ENCODE data around the gene ENTPD8. TPM values are rescaled to one million over a fixed set of nuclear protein-coding genes. Genes with fewer than 3 reads are reported as not detected.
"Not testable (repeated sequence)": the region's sequence is repeated elsewhere in the genome, so short reads cannot be mapped to it uniquely, and the experiment has no call there.

The ENTPD8 gene
- polyA plus RNA-seq, 1 donor = 0.46 TPM

DNA sequence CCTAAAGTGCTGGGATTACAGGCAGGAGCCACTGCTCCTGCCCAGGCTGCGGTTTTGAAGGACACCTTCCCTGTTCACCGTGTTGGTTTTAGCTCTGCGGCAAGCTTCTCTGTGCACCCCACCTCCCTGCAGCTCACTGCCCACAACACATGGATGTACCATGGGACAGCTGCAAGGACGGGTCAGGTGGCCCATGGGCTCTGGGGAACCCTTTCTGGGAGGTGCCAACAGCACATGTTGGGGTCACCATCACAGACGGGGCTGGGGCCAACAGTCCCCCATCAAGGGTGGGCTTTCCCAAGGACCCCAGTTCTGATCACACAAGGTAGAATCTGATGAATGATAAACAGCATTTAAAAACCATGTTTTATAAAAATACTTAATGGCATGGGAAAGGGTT, 25.7 kb downstream of the ENTPD8 start:
- no peak for DNase-seq (ENCODE audit: low read depth)

DNA sequence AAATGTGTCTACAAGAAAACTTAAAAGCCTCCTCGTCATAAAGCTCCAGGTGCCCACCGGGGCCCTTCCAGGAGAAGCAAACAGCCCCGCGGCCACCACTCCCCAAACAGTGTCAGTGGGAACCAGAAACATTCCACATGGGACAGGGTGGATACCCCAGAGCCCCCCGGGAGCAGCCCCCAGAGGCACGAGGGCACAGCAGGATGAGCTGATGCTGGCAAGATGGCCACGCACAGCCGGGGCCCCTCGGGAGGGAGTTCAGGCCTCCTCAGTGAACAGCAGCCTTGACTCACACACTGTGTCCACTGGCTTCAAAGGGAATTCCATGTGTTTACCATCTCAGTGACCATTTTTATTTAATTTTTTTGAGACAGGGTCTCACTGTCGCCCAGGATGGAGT, 28.7 kb downstream of the ENTPD8 start:
- no peak for DNase-seq (ENCODE audit: low read depth)

DNA sequence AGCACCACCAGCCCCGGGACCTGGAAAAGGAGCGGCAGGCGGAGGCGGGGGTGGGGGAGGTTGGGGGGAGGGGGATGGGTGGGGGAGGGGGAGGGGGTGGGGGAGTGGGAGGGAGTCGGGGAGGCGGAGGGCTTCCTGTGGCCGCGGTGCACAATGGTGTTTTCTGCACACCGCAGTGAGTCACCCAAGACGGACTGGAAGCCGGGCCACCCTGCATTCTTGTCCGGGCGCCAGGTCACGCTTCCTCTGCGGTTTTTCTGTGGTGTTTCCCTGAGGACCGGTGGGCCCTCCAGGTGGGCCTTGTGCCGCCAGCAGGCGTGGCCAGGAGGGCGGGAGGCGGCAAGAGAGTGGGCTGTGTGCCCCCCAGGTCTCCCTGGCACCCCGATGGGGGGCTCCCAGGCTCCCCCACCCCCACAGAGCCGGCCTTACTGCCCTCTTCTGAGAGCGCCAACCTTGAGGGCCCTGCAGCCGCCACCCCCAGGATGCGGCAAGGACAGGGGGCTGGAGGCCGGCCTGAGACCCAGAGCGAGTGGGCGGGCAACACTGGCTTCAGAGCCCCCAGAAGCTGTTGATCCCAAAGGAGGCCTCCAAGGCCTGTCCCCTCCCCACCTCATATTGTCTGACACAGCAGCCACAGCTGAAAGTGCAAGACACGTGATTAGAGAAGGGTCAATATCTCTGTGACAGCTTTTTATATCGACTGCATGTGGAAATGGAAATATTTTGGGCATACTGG, 29.3 kb downstream of the ENTPD8 start:
- no peak for DNase-seq (ENCODE audit: low read depth)

DNA sequence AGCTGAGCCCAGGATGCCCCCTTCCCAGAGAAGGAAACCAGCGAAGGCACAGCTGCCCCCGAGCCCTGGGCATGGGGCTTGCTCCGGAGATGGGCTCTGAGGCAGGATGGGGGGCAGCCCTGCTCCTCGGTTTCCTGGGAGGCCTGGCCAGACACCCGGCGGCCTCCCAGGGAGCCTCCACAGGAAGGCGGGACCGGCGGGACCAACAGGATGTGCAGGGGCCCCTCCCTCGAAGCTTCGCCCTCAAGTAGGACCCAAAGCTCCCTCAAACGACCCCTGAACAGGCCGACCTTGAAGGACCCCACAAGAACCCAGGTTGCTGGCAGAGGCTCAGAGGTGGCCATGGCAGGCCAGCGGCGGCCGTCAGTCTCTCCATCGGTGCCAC, 29.9 kb downstream of the ENTPD8 start:
- DNase-seq (ENCODE audit: low read depth) = no peak

DNA sequence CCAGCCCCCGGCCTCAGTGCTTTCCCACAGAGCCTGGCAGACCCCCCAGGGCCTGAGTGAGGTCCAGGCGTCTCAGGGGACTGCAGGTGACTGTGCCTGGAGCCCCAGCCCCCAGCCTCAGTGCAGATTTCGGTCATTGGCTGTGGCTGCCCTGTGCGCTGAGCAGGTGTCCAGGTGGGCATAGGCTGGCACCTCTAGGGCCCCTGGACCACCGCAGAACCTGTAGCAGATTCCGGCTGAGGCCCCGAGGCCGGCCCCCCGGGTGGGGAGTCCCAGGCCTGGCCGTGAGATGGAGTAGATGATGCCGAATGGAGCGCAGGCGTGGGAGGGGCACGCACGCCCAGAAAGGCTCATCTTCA, 30.3 kb downstream of the ENTPD8 start:
- DNase-seq (ENCODE audit: low read depth) = no peak

DNA sequence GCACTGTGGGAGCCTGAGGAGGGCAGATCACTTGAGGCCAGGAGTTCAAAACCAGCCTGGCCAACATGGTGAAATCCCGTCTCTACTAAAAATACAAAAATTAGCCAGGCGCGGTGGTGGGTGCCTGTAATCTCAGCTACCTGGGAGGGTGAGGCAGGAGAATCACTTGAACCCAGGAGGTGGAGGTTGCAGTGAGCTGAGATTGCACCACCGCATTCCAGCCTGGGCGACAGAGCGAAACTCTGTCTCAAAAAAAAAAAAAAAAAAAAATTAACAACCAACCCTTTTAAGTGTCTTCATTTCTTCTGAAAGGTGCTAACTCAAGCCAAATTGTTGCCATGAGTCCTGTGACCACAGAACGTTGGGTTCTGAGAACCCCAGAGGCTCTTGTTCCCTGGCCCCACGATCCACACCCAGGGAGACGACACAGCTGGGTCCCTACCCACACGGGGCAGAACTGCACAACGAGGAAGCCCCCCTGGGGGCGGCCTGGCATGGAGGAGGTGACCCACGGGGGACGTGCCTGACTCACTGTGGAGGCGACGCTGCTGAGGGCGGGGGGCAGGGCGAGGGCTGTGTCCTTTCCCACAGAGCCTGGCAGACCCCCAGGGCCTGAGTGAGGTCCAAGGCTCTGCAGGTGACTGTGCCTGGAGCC, 30.8 kb downstream of the ENTPD8 start:
- DNase-seq (ENCODE audit: low read depth) = not testable (repeated sequence)

DNA sequence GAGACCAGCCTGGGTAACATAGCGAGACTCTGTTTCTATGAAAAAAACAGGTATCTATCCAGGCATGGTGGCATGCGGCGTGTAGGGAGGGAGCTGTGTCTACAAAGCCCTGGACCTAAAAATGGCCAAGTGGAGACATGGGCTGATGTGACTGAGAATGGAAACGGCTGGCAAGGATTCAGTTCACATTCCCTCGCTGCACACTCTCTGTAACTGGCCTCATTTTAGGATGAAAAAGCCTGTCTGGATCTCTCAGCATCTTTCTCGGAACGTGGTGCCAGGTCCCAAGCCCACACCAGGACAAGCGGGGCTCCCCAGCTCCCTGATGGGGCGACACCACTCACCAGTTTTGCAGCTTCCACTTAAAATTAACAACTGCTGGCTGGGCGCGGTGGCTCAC, 31.6 kb downstream of the ENTPD8 start:
- DNase-seq (ENCODE audit: low read depth) = no peak

DNA sequence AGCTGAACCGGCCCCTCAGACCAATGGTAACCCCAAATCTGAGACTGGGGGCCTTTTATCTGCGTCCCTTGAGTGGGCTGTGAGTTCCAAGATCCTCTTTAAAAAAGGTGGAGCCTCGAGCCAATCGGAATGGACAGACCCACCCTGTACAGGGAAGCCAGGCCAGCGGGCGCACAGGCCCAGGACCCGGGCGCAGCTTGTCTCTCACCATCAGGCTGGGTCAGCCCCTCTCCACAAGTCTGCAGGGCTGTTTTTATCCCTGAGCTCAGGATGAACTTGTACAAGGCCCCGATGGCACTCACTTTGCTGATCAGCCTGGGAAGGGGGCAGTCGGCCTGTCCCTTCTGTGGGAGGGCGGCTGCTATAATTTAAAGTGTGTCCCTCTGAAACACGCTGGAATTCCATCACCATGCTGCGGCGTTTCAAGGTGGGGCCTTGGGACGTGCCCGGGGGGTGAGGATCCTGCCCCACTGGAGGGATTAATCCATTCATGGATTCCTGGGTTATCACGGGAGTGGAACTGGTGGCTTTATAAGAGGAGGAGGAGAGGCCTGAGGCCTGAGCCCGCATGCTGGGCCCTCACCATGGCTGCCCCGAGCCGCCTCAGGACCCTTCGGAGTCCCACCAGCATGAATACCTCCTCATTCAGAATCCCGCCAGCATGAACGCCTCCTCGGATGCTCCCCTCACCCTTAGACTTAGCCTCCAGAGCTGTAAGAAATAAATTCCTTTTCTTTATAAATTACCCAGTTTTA, 32.3 kb downstream of the ENTPD8 start:
- no peak for DNase-seq (ENCODE audit: low read depth)

DNA sequence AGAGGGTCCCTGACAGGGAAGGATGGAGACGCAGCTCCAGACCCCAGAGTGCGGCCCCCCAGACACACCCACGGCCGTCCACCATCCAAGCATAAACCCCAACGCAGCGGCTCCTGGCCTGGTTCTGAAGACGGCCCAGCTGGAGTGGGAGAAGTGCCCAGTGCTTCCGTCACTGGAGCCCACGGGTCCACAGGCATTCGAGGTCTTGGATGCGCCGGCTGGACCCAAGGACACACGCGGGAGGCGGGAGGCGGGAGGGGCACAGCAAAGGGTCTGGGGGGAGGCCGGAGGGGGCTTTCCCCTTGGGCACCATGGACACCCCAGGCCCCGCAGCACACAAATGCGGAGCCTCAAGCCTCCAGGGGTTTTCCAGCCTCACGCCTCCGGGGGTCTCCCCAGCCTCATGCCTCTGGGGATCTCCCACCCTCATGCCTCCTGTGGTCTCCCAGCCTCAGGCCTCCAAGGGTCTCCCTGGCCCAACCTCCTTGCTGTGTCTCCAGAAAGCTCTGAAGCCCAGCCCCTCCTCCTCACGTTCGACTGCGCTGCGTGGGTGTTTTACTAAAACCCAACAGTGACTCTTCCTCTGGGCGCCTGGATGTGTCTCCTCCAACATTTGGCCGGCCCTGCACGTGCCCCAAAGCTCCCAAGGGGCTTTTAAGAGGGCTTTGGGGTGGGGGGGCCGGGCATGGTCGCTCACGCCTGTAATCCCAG, 33.4 kb downstream of the ENTPD8 start:
- DNase-seq (ENCODE audit: low read depth) = no peak

DNA sequence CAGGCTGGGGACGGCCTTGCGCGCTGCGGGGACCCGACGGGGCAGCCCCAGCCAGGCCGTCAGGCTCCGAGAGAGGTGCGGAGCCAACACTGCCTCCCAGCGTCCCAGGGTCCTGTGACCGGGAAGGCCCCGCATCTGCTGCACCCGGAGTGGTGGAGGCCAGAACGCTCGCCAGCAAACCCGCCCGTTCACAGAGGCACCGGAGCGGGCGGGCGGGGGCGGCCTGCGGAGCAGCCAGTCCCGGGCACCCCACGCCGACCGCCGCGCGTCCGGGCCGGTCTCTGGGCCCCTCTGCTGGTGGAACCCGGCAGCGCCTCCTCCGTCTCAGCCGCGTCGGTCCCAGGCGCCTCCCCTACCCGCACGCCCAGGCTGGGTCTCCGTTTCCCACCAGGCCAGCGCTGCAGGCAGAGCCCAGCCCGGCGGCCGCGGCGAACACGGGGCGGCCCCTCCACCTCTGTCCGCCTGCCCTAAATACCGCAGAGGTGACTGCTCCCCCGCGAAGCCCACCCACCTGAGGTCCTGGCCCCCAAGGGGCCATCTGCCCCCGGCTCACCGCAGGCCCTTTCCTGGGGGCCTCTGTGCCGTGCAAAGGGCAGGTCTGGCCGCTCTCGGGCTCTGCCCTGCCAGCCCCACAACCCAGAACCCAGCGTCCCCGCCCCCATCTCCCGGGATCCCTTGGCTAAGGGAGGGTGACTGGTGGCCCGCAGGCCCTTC, 34.1 kb downstream of the ENTPD8 start:
- no peak for DNase-seq (ENCODE audit: low read depth)

DNA sequence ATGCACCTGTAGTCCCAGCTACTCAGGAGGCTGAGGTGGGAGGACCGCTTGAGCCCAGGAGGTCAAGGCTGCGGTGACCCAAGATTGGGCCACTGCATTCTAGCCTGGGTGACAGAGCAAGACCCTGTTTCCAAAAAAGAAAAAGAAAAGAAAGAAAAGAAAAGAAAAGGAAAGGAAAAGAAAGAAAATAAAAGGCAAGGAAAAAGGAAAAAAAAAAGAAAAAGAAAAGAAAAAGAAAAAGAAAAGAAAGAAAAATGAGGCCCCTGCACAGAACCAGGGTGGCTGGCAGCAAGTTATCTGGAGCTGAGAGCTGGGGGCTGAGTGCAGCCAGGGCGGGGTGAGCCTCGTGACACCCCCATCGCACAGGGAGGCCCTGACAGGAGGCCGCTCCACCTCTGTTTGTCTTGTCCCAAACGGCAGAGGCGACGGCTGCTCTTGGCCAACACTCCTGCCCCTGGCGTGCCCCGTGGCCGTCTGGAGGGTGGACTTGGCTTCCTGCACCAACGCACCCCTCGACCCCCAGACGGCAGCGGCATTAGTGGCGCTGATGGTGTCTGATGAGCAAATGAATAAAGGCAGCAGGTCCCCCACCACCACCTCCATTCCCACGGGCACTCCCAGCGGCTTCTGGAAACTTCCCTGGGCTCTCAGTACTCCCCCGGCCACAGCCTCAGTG, 34.9 kb downstream of the ENTPD8 start:
- DNase-seq (ENCODE audit: low read depth) = no peak

DNA sequence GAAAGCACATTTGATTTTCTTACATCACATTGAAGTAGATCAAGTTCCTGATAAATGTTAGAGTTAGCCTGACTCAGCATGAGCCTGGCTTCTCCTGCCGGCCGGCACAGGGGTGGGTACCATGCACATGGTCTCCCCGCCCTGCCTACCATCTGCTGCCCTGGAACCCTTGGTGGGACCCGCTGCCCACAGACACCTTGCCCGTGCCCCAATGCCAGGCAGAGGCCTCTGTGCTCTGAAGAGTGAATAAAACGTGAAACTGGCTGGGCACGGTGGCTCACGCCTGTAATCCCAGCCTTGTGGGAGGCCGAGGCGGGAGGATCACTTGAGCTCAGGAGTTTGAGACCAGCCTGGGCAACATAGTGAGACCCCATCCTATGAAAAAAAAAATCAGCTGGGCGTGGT, 35.5 kb downstream of the ENTPD8 start:
- DNase-seq (ENCODE audit: low read depth) = no peak

DNA sequence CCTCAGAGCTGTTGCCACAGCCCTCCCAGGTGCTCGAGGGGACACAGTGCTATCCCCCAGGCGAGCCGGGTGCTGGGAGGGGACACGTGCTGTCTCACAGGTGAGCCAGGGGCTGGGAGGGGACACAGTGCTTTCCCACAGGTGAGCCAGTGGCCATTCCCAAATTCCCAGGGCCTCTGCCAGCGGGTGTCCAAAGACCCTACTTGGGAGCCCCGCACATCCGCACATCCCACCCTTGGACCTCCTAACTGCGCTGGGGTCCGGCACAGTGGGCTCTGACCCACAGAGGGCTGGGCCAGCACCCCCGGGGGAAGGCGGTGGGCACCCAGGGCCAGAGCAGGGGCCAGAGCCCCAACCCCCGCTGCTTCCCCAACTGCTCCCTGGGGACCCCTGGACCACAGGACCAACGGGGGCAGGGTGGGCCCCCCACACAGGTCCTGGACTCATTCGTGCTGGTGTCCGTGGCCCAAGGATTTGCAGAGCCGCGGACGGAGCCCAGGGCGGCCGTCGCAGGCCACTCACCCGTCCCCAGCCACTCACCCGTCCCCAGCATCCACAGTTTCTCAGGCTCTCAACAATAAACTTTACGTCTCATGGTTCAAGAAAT, 36.1 kb downstream of the ENTPD8 start:
- DNase-seq (ENCODE audit: low read depth) = no peak

DNA sequence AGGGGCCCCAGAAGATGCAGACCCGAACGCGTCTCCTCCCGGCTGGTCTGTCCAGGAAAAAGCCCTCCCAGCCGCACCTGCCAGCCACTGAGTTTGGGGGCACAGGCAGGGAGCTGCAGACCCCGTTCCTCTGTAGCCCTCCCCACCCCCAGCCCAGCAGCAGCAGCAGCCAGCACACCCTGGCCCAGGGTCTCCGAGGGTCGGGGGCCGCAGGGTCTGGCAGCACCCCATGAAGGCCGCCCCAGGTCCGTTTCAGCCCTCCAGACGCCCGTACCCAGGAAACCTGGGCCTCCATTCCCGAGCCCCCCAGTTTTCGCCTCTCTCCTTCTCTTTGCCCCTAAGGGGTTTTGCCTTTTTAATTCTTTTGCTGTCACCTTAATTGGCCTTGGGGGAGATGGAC, 37.9 kb downstream of the ENTPD8 start:
- DNase-seq (ENCODE audit: low read depth) = no peak

DNA sequence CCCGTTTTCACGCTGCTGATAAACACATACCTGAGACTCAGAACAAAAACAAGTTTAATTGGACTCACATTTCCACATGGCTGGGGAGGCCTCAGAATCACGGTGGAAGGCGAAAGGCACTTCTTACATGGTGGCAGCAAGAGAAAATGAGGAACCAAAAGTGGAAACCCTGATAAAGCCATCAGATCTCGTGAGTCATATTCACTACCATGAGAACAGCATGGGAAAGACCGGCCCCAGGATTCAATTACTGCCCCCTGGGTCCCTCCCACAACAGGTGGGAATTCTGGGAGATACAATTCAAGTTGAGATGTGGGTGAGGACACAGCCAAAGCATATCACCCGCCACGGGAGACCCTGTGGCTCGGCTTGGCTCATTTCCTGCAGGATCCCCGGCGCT, 38.4 kb downstream of the ENTPD8 start:
- DNase-seq (ENCODE audit: low read depth) = no peak

DNA sequence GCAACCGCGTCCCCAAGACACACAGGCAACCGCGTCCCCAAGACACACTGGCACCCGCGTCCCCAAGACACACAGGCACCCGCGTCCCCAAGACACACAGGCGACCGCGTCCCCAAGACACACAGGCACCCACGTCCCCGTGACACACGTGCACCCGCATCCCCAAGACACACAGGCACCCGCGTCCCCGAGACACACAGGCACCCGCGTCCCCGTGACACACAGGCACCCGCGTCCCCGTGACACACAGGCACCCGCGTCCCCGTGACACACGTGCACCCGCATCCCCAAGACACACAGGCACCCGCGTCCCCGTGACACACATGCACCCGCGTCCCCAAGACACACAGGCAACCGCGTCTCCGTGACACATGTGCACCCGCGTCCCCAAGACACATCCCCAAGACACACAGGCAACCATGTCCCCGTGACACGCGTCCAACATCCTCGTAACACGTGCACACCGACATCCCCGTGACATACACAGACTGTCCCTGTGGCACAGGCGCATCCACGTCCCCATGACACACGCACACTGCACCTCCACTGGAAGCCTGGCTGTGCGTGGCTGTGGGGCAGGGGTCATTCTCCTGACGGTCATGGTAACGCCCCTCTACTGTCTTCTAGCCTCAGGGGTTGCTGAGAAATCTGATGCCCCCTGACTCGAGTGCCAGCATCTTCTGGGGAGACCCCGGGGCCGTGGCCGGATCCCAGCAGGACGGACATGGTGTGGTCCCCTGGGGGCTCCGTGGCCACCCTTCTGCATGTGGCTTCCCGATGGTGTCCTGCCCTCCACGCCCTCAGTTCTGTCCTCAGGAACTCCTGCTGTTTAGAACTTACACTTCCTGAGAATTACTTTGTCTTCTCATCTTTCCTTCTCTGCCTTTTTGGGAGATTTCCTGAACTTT, 42.3 kb downstream of the ENTPD8 start:
- DNase-seq (ENCODE audit: low read depth) = no peak

DNA sequence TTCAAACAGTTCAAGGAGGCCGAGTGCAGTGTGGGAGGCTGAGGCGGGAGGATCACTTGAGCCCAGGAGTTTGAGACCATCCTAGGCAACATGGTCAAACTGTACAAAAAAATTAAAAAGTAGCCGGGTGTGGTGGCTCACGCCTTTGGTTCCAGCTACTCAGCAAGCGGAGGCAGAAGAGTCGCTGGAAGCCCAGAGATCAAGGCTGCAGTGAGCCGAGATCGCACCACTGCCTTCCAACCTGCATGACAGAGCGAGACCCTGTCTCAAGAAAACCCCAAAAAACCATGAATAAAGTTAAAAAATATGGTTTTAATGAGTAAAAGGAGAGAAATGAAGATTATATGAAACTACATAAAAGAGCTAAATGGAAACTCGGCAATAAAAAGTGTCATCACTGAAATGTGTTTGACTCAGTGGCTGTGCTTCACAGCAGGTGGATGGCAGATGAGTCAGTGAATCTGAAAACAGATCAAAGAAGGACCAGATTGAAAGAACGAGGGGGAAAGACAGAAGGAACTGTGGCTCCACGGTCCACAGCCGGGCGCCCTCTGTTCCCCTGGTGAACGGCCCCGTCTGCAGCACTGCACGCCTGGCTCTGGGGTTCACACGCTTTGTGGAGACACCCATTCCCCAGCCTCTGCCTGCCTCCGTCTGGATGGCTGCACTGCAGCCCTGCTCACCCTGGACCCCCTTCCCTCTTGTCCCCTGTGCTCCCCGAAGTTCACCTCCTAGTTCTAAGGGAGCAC, 43.3 kb downstream of the ENTPD8 start:
- no peak for DNase-seq (ENCODE audit: low read depth)

DNA sequence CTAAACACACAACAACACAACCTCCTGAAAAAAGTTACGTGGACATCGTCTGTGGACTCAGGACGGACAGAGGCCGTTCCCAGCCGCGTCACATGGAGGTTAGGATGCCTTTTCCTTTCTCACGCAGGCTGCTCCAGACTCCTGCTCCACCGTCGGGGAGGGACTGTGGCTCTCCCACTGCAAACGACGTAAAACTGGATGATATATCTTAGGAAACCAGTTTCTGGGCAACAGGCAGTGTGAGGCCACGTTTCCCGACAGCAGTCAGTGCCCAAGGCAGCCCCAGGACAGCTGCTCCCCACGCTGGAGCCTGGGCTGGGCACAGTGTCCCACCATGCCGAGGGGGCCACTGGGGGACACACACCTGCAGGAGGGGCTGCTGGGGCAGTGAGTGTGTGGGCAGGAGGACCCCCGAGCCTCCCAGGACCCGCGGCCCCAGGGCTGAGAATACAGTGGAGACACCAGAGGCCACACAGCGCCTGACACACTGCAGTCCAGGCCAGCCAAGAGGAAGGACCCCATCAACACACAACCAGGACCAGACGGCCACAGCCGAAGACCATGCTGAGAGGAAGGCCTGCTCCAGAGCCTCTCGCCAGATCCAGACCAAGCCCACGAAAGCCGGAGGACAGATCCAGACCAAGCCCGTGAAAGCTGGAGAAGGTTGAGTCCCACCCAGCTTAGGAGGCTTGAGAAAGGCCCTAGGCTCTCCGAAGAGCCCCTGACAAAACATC, 44.4 kb downstream of the ENTPD8 start:
- DNase-seq (ENCODE audit: low read depth) = no peak

Measured in forelimb muscle (tissue), 1 donor.